Measurements from ENCODE around the gene MAP2K3. TPM values are rescaled to one million over a fixed set of nuclear protein-coding genes. Genes with fewer than 3 reads are reported as not detected.
A peak's percentile ranks its signal among the peaks of the same experiment; 100 is the strongest.

Gene MAP2K3
- total RNA-seq, 1 experiment from 2014 or later: 50.9 TPM

DNA sequence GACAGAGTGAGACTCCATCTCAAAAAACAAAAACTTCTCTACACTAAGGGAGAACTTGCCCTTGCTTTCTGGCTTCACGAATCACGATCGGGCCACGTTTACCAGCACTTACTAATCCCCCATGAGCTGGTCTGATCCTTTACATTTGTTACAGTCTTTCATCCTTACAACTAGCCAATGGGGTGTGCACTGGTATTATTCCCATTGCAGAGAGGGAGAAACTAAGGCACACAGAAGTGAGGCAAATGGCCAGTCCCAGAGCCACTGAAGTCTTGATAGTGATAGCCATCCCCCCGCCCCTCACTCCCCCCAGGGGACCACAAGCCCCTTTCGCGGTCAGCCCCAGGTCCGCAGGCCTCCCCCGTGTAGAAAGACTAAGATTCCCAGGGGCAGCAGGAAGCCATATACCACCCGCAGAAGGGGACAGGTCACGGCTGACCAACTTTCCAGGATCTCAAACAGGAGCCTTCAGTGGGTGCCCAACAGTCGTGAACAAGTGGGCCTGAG, 32.2 kb upstream of the MAP2K3 start:
- H3K36me3 Mint-ChIP-seq (ENCODE audit: insufficient read depth, unreplicated experiment): peaks cover 1% of the 10 kb centered on the region
- no peaks in the 10 kb centered on the region for H3K27me3 Mint-ChIP-seq (ENCODE audit: insufficient read depth, unreplicated experiment)
- BruUV-seq (replicated peaks): no TSS peak
- no peaks in the 10 kb centered on the region for H3K36me3 ChIP-seq (ENCODE audit: control insufficient read depth, insufficient read depth, low read length)
- no peak for DNase-seq
- no peaks in the 10 kb centered on the region for H3K9me3 Mint-ChIP-seq (ENCODE audit: unreplicated experiment)
- no peaks in the 10 kb centered on the region for H3K27me3 ChIP-seq (replicated peaks; ENCODE audit: control insufficient read depth, insufficient read depth, low read length)
- TF ChIP-seq, protein P1, sequence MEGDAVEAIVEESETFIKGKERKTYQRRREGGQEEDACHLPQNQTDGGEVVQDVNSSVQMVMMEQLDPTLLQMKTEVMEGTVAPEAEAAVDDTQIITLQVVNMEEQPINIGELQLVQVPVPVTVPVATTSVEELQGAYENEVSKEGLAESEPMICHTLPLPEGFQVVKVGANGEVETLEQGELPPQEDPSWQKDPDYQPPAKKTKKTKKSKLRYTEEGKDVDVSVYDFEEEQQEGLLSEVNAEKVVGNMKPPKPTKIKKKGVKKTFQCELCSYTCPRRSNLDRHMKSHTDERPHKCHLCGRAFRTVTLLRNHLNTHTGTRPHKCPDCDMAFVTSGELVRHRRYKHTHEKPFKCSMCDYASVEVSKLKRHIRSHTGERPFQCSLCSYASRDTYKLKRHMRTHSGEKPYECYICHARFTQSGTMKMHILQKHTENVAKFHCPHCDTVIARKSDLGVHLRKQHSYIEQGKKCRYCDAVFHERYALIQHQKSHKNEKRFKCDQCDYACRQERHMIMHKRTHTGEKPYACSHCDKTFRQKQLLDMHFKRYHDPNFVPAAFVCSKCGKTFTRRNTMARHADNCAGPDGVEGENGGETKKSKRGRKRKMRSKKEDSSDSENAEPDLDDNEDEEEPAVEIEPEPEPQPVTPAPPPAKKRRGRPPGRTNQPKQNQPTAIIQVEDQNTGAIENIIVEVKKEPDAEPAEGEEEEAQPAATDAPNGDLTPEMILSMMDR (IDR thresholded peaks at IDR 0.05; ENCODE audit: insufficient read depth in 1 of 2, low read depth in 1 of 2, low read length in 1 of 2, severe bottlenecking in 1 of 2, unreplicated experiment in 1 of 2): no peak
- H3K4me3 Mint-ChIP-seq (ENCODE audit: unreplicated experiment): peak overlapping the region; percentile 72
- H3K4me1 ChIP-seq: peaks cover 8% of the 10 kb centered on the region; the same call in 1 of the 2 replicates
- CTCF ChIA-PET: no interaction called here
- intact Hi-C loops (cut with micrococcal nuclease; ENCODE audit: unreplicated experiment): no loop called here
- no peaks in the 10 kb centered on the region for H3K9me3 ChIP-seq
- POLR2A ChIA-PET: no interaction called here
- H3K4me3 ChIP-seq (ENCODE audit: low read depth, low read length): peak overlapping the region; percentile 64
- H3K4me1 Mint-ChIP-seq (ENCODE audit: low read depth, unreplicated experiment): peaks cover 7% of the 10 kb centered on the region
- no peak overlapping the region for H3K27ac Mint-ChIP-seq (ENCODE audit: unreplicated experiment)

DNA sequence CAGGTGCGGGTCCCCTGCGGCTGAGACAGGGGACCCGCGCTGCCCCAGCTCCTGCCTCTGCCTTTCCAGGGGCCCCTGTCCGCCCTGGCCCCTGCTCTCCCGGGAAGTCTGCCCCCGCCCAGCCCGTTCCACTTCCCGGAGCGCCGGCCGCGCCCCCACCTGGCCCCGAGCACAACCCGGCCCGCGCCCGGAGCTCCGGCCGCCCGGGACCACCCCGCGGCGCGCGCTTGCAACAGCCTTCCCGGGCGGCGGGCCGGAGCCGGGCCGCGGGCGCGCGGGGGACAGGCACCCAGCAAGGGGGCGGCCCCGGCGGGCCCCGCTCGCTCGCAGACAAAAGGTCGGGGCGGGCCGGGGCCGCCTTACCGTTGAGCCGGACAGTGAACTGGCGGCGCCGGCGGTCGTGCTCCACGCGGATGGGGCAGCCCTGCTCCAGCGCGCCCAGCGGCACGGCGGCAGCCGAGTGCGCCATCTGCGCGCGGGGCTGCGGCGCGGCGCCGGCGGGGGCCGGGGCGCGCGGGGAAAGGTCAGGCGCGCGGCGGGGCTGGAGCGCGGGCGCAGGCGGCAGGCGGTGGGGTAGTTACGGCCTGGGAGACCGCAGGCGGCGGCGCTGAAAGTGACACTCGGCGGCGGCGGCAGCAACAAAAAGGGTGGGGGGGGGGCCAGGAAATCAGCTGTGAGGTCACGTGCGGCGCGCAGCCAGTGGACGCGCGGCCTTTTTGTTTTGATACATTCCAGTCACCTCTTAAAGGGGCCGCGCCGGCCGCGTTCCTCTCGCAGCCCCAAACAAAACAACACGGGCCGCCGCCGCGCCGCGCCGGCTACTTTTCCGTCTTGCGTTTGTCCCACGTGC, 31.5 kb upstream of the MAP2K3 start, which contains the start of gene NATD1:
Gene NATD1, minus strand, starts transcription at position 615 of the 850 bp plus-strand sequence. Its CDS starts 146 bp downstream, at position 469.
- Mint-ChIP-seq H3K27ac (ENCODE audit: unreplicated experiment) (no peak within 1 kb of the TSS), H3K4me3 (ENCODE audit: unreplicated experiment) (peak within 1 kb of the TSS; percentile 72), H3K27me3 (ENCODE audit: insufficient read depth, unreplicated experiment) (no peaks in the 10 kb centered on the region), H3K36me3 (ENCODE audit: insufficient read depth, unreplicated experiment) (peaks cover 4% of the 10 kb centered on the region), H3K9me3 (ENCODE audit: unreplicated experiment) (no peaks in the 10 kb centered on the region), H3K4me1 (ENCODE audit: low read depth, unreplicated experiment) (peaks cover 13% of the 10 kb centered on the region)
- DNase-seq: peak; percentile 78 to 79
- ChIA-PET POLR2A (no interaction called here), CTCF (interaction anchor here (0.6 kb wide), 1 partner anchor 13 kb away, joined by 3 read pairs; no protein-coding TSS in a partner anchor)
- Histone ChIP-seq H3K4me3 (ENCODE audit: low read depth, low read length) (peak within 1 kb of the TSS; percentile 64), H3K36me3 (ENCODE audit: control insufficient read depth, insufficient read depth, low read length) (no peaks in the 10 kb centered on the region), H3K9me3 (no peaks in the 10 kb centered on the region), H3K27me3 (replicated peaks; ENCODE audit: control insufficient read depth, insufficient read depth, low read length) (no peaks in the 10 kb centered on the region), H3K4me1 (peaks cover 8% of the 10 kb centered on the region; the same call in 1 of the 2 replicates)
- TF ChIP-seq, protein P1 (IDR thresholded peaks at IDR 0.05; ENCODE audit: insufficient read depth in 1 of 2, low read depth in 1 of 2, low read length in 1 of 2, severe bottlenecking in 1 of 2, unreplicated experiment in 1 of 2): no peak
- intact Hi-C loops (cut with micrococcal nuclease; ENCODE audit: unreplicated experiment): loop anchor here (1.0 kb wide), 1 partner anchor 39 kb away; the partner anchor contains the start of gene TMEM11
- BruUV-seq (replicated peaks): no TSS peak

DNA sequence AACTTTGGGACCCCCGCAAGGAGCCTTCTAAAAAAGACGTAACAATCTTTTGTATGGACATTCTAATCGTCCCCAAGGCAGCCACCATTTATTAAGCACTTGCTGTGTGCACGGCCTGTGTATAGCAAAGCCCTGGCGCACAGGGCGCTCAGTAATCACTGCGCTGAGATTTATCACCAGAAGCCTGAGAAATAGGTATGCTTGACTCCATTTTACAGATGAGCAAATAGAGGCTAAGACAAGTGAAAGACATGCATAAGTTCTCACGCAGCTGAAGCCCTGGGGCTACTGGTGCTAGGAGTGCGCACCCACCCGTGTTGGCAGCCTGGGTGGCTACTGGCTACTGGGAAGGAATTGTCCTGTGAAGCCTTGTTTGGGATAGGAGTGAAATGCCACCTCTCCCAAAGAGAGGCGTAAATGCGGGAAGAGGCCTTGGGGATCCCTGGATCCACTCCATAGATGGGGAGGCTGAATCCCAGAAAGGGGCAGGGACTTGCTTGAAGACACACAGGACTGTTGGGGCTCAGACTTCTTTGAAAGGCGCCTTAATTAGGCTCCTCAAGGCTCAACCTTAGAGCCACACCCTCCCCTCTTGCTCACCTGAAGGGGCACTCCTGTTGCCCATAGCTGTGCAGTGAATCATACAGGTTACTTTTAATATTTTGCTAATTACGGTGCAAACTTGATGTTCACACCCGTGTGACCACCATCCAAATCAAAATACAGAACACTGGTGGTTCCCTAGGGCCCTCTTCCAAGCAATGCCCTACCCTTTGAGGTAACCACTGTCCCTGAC, 30.7 kb upstream of the MAP2K3 start:
- Histone ChIP-seq H3K27me3 (replicated peaks; ENCODE audit: control insufficient read depth, insufficient read depth, low read length) (no peaks in the 10 kb centered on the region), H3K4me1 (peaks cover 14% of the 10 kb centered on the region), H3K4me3 (ENCODE audit: low read depth, low read length) (peak overlapping the region; percentile 64), H3K36me3 (ENCODE audit: control insufficient read depth, insufficient read depth, low read length) (no peaks in the 10 kb centered on the region), H3K9me3 (no peaks in the 10 kb centered on the region)
- no peaks in the 10 kb centered on the region for H3K27me3 Mint-ChIP-seq (ENCODE audit: insufficient read depth, unreplicated experiment)
- peaks cover 22% of the 10 kb centered on the region for H3K4me1 Mint-ChIP-seq (ENCODE audit: low read depth, unreplicated experiment)
- DNase-seq: no peak
- peak overlapping the region; percentile 72 for H3K4me3 Mint-ChIP-seq (ENCODE audit: unreplicated experiment)
- CTCF ChIA-PET: interaction anchor here (0.6 kb wide), 1 partner anchor 14 kb away, joined by 3 read pairs; no protein-coding TSS in a partner anchor
- peaks cover 4% of the 10 kb centered on the region for H3K36me3 Mint-ChIP-seq (ENCODE audit: insufficient read depth, unreplicated experiment)
- TF ChIP-seq, protein P1 (IDR thresholded peaks at IDR 0.05; ENCODE audit: insufficient read depth in 1 of 2, low read depth in 1 of 2, low read length in 1 of 2, severe bottlenecking in 1 of 2, unreplicated experiment in 1 of 2): no peak
- no peak overlapping the region for H3K27ac Mint-ChIP-seq (ENCODE audit: unreplicated experiment)
- BruUV-seq (replicated peaks): no TSS peak
- no peaks in the 10 kb centered on the region for H3K9me3 Mint-ChIP-seq (ENCODE audit: unreplicated experiment)
- POLR2A ChIA-PET: no interaction called here
- intact Hi-C loops (cut with micrococcal nuclease; ENCODE audit: unreplicated experiment): loop anchor here (1.0 kb wide), 1 partner anchor 40 kb away; the partner anchor contains the start of gene TMEM11
